NOMO-1 (cell line): ENCODE measurements around the gene GVQW3.

Source experiments
- DNase-seq, 2 experiments: peaks; one replicate each; lab custom pipeline; 2025; ENCODE audit not compliant: unreplicated experiment in 2 of 2; lab: John Stamatoyannopoulos, UW

Gene GVQW3

GRCh38 chr11:76380977-76381719, at the start of gene GVQW3, which contains the start of gene THAP12:
TSS of gene GVQW3 (plus strand) at chr11:76381323. CDS start at chr11:76381829, 506 bp downstream.
TSS of gene THAP12 (minus strand) at chr11:76381132. CDS start at chr11:76380836, 296 bp downstream.
- peak; percentile 96 to 98 for DNase-seq

GRCh38 chr11:76334826-76335389, 46.2 kb upstream of the GVQW3 start:
- DNase-seq: no peak

GRCh38 chr11:76335842-76336241, 45.3 kb upstream of the GVQW3 start:
- peak; percentile 67 to 82 for DNase-seq

- DNase-seq: peak in 1 of 2 experiments; percentile 26
These were observed 44.5 kb upstream of the GVQW3 start for GRCh38 chr11:76336597-76336996.

- DNase-seq: no peak
These were observed 43.7 kb upstream of the GVQW3 start for GRCh38 chr11:76337469-76337868.

GRCh38 chr11:76337923-76338322, 43.2 kb upstream of the GVQW3 start:
- DNase-seq: no peak

- peak; percentile 84 to 96 for DNase-seq
These were observed 41.9 kb upstream of the GVQW3 start for GRCh38 chr11:76339221-76339620.

GRCh38 chr11:76347466-76347865, 33.7 kb upstream of the GVQW3 start:
- DNase-seq: no peak

GRCh38 chr11:76348348-76348747, 32.8 kb upstream of the GVQW3 start:
- no peak for DNase-seq

- DNase-seq: no peak
These were observed 26.0 kb upstream of the GVQW3 start for GRCh38 chr11:76355172-76355571.

GRCh38 chr11:76361374-76361773, 19.7 kb upstream of the GVQW3 start:
- DNase-seq: no peak

- DNase-seq: no peak
These were observed 19.3 kb upstream of the GVQW3 start for GRCh38 chr11:76361776-76362175.

GRCh38 chr11:76362716-76363115, 18.4 kb upstream of the GVQW3 start:
- DNase-seq: no peak

- no peak for DNase-seq
These were observed 16.0 kb upstream of the GVQW3 start for GRCh38 chr11:76365038-76365679.

GRCh38 chr11:76368490-76368889, 12.6 kb upstream of the GVQW3 start:
- no peak for DNase-seq

GRCh38 chr11:76369406-76369805, 11.7 kb upstream of the GVQW3 start:
- DNase-seq: no peak

- no peak for DNase-seq
These were observed 10.0 kb upstream of the GVQW3 start for GRCh38 chr11:76371170-76371569.

GRCh38 chr11:76376746-76377558, 4.2 kb upstream of the GVQW3 start:
- no peak for DNase-seq

GRCh38 chr11:76379807-76380158, 1.3 kb upstream of the GVQW3 start:
- DNase-seq: no peak

- DNase-seq: peak; percentile 45 to 51
These were observed 755 bp upstream of the GVQW3 start for GRCh38 chr11:76380159-76380976.
